ENCODE measurements around the gene STON2. TPM values are rescaled to one million over a fixed set of nuclear protein-coding genes. Genes with fewer than 3 reads are reported as not detected.
"Not testable (repeated sequence)": the region's sequence is repeated elsewhere in the genome, so short reads cannot be mapped to it uniquely, and the experiment has no call there.

Gene STON2
- total and polyA plus RNA-seq, 2 of the 8 experiments (the other 6 are each of a cell fraction or from before 2014, with no cell fraction given) = 8.9 to 50.0 TPM

DNA sequence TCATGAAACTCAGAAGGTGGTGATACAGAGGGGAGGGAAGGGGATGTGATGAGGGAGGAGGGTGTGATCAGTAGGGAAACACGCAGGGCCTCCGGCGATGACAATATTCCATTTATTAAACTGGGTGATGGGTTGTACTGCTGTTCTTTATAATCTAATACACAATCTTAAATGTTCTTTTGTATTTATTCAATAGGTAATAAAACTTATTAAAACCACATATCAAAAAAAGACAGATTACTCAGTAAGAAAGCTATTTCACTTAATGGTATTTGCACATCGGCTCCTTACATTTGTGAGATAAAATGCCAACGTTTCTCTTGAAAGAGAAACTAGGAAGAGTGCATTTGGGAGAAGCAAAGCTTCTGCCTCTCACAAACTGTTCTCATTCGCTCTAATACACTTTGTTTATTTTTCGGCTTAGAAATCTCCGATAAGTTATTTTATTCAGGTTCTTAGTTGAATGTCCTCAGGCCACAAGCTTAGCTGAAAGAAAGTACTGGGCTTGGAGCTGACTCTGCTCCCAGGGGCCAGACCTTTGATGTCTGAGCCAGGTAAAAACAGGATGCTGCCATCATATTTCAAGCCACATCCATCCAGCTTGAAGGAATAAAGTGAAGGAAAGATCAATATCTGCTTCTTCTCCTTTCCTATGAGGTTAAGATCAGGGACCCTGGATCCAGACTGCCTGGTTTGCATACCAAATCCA is 17.5 kb downstream of the STON2 start (continued):
- TF ChIP-seq, protein P1, sequence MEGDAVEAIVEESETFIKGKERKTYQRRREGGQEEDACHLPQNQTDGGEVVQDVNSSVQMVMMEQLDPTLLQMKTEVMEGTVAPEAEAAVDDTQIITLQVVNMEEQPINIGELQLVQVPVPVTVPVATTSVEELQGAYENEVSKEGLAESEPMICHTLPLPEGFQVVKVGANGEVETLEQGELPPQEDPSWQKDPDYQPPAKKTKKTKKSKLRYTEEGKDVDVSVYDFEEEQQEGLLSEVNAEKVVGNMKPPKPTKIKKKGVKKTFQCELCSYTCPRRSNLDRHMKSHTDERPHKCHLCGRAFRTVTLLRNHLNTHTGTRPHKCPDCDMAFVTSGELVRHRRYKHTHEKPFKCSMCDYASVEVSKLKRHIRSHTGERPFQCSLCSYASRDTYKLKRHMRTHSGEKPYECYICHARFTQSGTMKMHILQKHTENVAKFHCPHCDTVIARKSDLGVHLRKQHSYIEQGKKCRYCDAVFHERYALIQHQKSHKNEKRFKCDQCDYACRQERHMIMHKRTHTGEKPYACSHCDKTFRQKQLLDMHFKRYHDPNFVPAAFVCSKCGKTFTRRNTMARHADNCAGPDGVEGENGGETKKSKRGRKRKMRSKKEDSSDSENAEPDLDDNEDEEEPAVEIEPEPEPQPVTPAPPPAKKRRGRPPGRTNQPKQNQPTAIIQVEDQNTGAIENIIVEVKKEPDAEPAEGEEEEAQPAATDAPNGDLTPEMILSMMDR (IDR thresholded peaks at IDR 0.05; ENCODE audit: control extremely low read depth in 1 of 3, insufficient read depth in 1 of 3, low read depth in 1 of 3, low read length in 3 of 3) = no peak
- TF ChIP-seq NRF1 (IDR thresholded peaks at IDR 0.05; ENCODE audit: low read depth, low read length) (no peak), RFX5 (IDR thresholded peaks at IDR 0.05; ENCODE audit: borderline replicate concordance, low read depth, low read length) (no peak), GTF2F1 (IDR thresholded peaks at IDR 0.05; ENCODE audit: borderline replicate concordance, low read depth, low read length) (no peak)
- TF ChIP-seq, protein P2, sequence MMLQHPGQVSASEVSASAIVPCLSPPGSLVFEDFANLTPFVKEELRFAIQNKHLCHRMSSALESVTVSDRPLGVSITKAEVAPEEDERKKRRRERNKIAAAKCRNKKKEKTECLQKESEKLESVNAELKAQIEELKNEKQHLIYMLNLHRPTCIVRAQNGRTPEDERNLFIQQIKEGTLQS (IDR thresholded peaks at IDR 0.05; ENCODE audit: insufficient read depth, low read depth, low read length) = no peak

DNA sequence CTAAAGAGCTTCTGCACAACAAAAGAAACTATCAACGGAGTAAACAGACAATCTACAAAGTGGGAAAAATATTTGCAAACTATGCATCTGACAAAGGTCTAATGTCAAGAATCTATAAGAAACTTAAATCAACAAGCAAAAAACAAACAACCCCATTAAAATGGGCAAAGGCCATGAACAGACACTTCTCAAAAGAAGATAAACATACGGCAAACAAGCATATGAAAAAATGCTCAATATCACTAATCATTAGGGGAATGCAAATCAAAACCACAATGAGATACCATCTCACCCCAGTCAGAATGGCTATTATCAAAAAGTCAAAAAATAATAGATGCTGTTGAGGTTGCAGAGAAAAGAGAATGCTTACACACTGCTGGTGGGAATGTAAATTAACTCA is 20.1 kb downstream of the STON2 start:
- H3K23ac ChIP-seq (ENCODE audit: insufficient read length); H3K56ac ChIP-seq (replicated peaks; ENCODE audit: insufficient read length, low read depth, low read length); H3K4me1 ChIP-seq (replicated peaks in 1 of 4; ENCODE audit: control insufficient read depth in 3 of 4, insufficient read depth in 4 of 4, low read length in 3 of 4); H3K23me2 ChIP-seq (ENCODE audit: low read depth, low read length); H2BK20ac ChIP-seq (ENCODE audit: low read length); H2BK120ac ChIP-seq (replicated peaks; ENCODE audit: low read depth, low read length); H3K9ac ChIP-seq (replicated peaks in 1 of 4; ENCODE audit: extremely low read depth in 1 of 4, low read depth in 3 of 4, low read length in 3 of 4); H2BK12ac ChIP-seq (ENCODE audit: low read depth, low read length); H3K14ac ChIP-seq (ENCODE audit: insufficient read length); H3K4me3 ChIP-seq (ENCODE audit: extremely low read depth in 1 of 4, insufficient read depth in 2 of 4, low read depth in 3 of 4, low read length in 4 of 4); H3K4ac ChIP-seq (replicated peaks; ENCODE audit: insufficient read length, low read depth, low read length); H2BK5ac ChIP-seq (ENCODE audit: low read depth, low read length); H3K9me3 ChIP-seq (ENCODE audit: insufficient read depth in 2 of 2, low read depth in 1 of 2, low read length in 1 of 2); DNase-seq (ENCODE audit: low read depth in 1 of 2, low spot score in 2 of 2); H3K18ac ChIP-seq (ENCODE audit: extremely low read depth, low read length); H3K79me1 ChIP-seq (ENCODE audit: low read depth, low read length); H3K27ac ChIP-seq (ENCODE audit: low read depth, low read length); H4K91ac ChIP-seq (replicated peaks; ENCODE audit: insufficient read length, low read length); H2BK15ac ChIP-seq (ENCODE audit: low read length); H3K79me2 ChIP-seq (ENCODE audit: control insufficient read depth in 1 of 2, insufficient read depth in 2 of 2, low read length in 2 of 2); H2AK5ac ChIP-seq (ENCODE audit: low read depth, low read length); POLR2A ChIA-PET (ENCODE audit: partially characterized antibody); H4K20me1 ChIP-seq (replicated peaks in 1 of 2; ENCODE audit: control insufficient read depth in 1 of 2, insufficient read depth in 2 of 2, low read length in 2 of 2); H3K36me3 ChIP-seq (ENCODE audit: control insufficient read depth in 2 of 4, insufficient read depth in 4 of 4, low read length in 3 of 4); FAIRE-seq; H3K4me2 ChIP-seq (ENCODE audit: insufficient read depth in 1 of 2, low read depth in 2 of 2, low read length in 2 of 2); H2AFZ ChIP-seq (ENCODE audit: low read length); H3K27me3 ChIP-seq (replicated peaks in 1 of 4; ENCODE audit: control insufficient read depth in 3 of 4, extremely low read depth in 1 of 4, insufficient read depth in 3 of 4, low read length in 3 of 4); H4K8ac ChIP-seq (ENCODE audit: extremely low read depth, insufficient read depth, low read length); H4K5ac ChIP-seq (ENCODE audit: insufficient read length, low read depth, low read length): not testable (repeated sequence)
- WGBS, 2 experiments (ENCODE audit: extremely low coverage in 1 of 2, insufficient coverage in 1 of 2, insufficient read length in 1 of 2, insufficient replicate concordance in 2 of 2, low coverage in 1 of 2, low lambda C conversion rate in 2 of 2, missing lambda C conversion rate in 1 of 2) = 61% methylated on average over 2 of the region's 2 CpGs; no CpG with 5 or more reads in 1 of the 2 experiments
- CTCF ChIA-PET (ENCODE audit: partially characterized antibody) = interaction anchor here (0.8 kb wide), 1 partner anchor 30 kb away, joined by 3 read pairs; no protein-coding TSS in a partner anchor

All from H1 (cell line).